ENCODE data around the gene ATG9A. TPM values are rescaled to one million over a fixed set of nuclear protein-coding genes. Genes with fewer than 3 reads are reported as not detected.
"Not testable (repeated sequence)": the region's sequence is repeated elsewhere in the genome, so short reads cannot be mapped to it uniquely, and the experiment has no call there.

ATG9A gene
- total and polyA plus RNA-seq, 2 donors (not counting 3 experiments of a cell fraction or from before 2014, with no cell fraction given): 65.5 to 95.0 TPM

DNA sequence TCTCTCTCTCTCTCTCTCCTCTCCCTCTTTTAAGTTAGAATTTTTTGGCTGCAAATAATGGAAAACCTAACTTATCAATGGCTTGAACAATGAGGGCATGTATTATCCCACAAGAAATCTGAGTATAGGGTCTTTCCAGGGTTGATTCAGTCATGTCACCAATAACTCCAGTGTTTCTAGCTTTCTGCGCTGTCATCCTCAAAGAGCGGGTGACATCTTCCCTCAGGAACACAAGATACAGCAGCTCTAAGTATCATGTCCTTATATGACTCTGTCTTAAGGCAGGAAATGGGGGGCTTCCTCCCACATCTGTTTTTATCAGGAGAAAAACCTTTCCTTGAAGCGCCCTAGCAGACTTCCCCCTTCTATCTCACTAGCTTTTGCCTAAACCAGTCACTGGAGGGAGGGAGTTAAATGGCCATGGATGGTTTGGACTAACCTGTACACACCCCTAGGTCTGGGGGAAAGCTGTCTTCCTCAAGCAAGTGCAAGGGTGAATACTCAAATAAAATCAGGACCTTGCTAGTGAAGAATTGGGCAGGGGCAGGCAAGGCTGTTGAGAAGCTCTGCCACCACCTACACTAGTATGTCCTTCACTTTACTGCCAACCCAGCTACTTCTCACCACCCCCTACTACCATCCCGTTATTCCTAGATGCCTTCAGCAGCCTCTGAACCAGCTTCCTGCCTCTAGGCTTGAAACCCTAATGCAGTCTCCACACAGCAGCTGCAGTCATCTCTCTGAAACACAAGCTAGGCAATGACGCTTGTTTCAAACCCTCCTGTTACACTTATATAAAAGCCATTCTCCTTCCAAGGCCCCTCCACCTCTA lies 31.8 kb upstream of the ATG9A start:
- Histone ChIP-seq H2AFZ (ENCODE audit: low read depth, low read length) (no peak overlapping the region), H3K4me1 (ENCODE audit: control insufficient read depth, extremely low read depth, insufficient read depth, low read length) (no peaks in the 10 kb centered on the region), H3K9me3 (replicated peaks; ENCODE audit: control insufficient read depth, insufficient read depth, low read length) (no peaks in the 10 kb centered on the region), H3K9me1 (replicated peaks; ENCODE audit: control insufficient read depth, extremely low read depth, insufficient read depth, low read length) (no peaks in the 10 kb centered on the region), H3K4me3 (replicated peaks in 1 of 3; ENCODE audit: insufficient read depth in 1 of 3, low read depth in 1 of 3, low read length in 3 of 3) (no peak overlapping the region), H4K20me1 (replicated peaks; ENCODE audit: control insufficient read depth, extremely low read depth, insufficient read depth, low read length) (no peaks in the 10 kb centered on the region), H3K36me3 (ENCODE audit: control insufficient read depth in 2 of 2, extremely low read depth in 1 of 2, insufficient read depth in 2 of 2, low read length in 2 of 2) (no peaks in the 10 kb centered on the region), H3K79me2 (ENCODE audit: control insufficient read depth, insufficient read depth, low read length) (no peaks in the 10 kb centered on the region), H3K4me2 (ENCODE audit: insufficient read depth, low read length) (no peak overlapping the region), H3K27ac (ENCODE audit: insufficient read depth, low read depth, low read length) (no peak overlapping the region), H3K9ac (replicated peaks; ENCODE audit: extremely low read depth, insufficient read depth, low read length) (no peak overlapping the region), H3K27me3 (ENCODE audit: control insufficient read depth in 2 of 2, insufficient read depth in 2 of 2, low read length in 2 of 2) (peaks cover 18 to 19% of the 10 kb centered on the region in 2 experiments)
- no TSS peak for BruUV-seq (replicated peaks)
- POLR2A ChIA-PET: no interaction called here
- CTCF ChIA-PET: interaction anchor here (0.5 to 2.3 kb wide), 5 partner anchors 12 to 157 kb away, joined by 3 to 12 read pairs (median 4); no protein-coding TSS in a partner anchor
- intact Hi-C loops (cut with micrococcal nuclease) (no loop called here), dilution Hi-C loops (cut with MboI; ENCODE audit: extremely low pct_ligation_motif_present, low sequenced_read_pairs) (no loop called here)
- no peak for FAIRE-seq
- TF ChIP-seq JUN (IDR thresholded peaks at IDR 0.05; ENCODE audit: borderline replicate concordance, insufficient read depth, insufficient read length, low read depth) (no peak), FOS (IDR thresholded peaks at IDR 0.05; ENCODE audit: borderline replicate concordance, insufficient read depth, low read length) (no peak), EZH2 (IDR thresholded peaks at IDR 0.05; ENCODE audit: borderline replicate concordance, low read depth, low read length, severe bottlenecking) (no peak), MYC (IDR thresholded peaks at IDR 0.05; ENCODE audit: low read depth, low read length) (no peak), POLR2A (IDR thresholded peaks at IDR 0.05; ENCODE audit: low read depth, low read length) (no peak), POLR2AphosphoS5 (IDR thresholded peaks at IDR 0.05; ENCODE audit: insufficient read depth, low read depth, low read length) (no peak), GATA2 (IDR thresholded peaks at IDR 0.05; ENCODE audit: insufficient read depth, insufficient read length, low read depth, low read length) (no peak)
- TF ChIP-seq, protein P1, sequence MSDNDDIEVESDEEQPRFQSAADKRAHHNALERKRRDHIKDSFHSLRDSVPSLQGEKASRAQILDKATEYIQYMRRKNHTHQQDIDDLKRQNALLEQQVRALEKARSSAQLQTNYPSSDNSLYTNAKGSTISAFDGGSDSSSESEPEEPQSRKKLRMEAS (IDR thresholded peaks at IDR 0.05; ENCODE audit: insufficient read depth, insufficient read length): no peak
- TF ChIP-seq, protein P2, sequence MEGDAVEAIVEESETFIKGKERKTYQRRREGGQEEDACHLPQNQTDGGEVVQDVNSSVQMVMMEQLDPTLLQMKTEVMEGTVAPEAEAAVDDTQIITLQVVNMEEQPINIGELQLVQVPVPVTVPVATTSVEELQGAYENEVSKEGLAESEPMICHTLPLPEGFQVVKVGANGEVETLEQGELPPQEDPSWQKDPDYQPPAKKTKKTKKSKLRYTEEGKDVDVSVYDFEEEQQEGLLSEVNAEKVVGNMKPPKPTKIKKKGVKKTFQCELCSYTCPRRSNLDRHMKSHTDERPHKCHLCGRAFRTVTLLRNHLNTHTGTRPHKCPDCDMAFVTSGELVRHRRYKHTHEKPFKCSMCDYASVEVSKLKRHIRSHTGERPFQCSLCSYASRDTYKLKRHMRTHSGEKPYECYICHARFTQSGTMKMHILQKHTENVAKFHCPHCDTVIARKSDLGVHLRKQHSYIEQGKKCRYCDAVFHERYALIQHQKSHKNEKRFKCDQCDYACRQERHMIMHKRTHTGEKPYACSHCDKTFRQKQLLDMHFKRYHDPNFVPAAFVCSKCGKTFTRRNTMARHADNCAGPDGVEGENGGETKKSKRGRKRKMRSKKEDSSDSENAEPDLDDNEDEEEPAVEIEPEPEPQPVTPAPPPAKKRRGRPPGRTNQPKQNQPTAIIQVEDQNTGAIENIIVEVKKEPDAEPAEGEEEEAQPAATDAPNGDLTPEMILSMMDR (IDR thresholded peaks at IDR 0.05; ENCODE audit: extremely low read depth in 1 of 2, insufficient read depth in 1 of 2, low read depth in 1 of 2, low read length in 2 of 2): no peak
- DNase-seq (ENCODE audit: low read depth, low spot score): no peak

DNA sequence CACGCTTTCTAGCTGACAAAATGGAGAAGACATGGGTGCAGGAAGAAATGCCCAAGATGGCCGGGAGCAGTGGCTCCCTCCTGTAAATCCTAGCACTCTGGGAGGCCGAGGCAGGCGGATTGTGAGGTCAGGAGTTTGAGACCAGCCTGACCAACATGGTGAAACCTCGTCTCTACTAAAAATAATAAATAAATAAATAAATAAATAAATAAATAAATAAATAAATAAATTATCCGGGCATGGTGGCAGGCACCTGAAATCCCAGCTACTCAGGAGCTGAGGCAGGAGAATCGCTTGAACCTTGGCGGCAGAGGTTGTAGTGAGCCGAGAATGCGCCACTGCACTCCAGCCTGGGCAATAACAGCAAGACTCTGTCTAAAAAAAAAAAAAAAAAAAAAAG lies 29.5 kb upstream of the ATG9A start:
- H3K27me3 ChIP-seq (ENCODE audit: control insufficient read depth in 2 of 2, insufficient read depth in 2 of 2, low read length in 2 of 2): peaks cover 29% of the 10 kb centered on the region in 2 experiments
- H3K4me1 ChIP-seq (ENCODE audit: control insufficient read depth, extremely low read depth, insufficient read depth, low read length); FAIRE-seq; H4K20me1 ChIP-seq (replicated peaks; ENCODE audit: control insufficient read depth, extremely low read depth, insufficient read depth, low read length); intact Hi-C loops (cut with micrococcal nuclease); H3K27ac ChIP-seq (ENCODE audit: insufficient read depth, low read depth, low read length); H3K36me3 ChIP-seq (ENCODE audit: control insufficient read depth in 2 of 2, extremely low read depth in 1 of 2, insufficient read depth in 2 of 2, low read length in 2 of 2); H3K9me3 ChIP-seq (replicated peaks; ENCODE audit: control insufficient read depth, insufficient read depth, low read length); H3K4me3 ChIP-seq (replicated peaks in 1 of 3; ENCODE audit: insufficient read depth in 1 of 3, low read depth in 1 of 3, low read length in 3 of 3); dilution Hi-C loops (cut with MboI; ENCODE audit: extremely low pct_ligation_motif_present, low sequenced_read_pairs); H3K9me1 ChIP-seq (replicated peaks; ENCODE audit: control insufficient read depth, extremely low read depth, insufficient read depth, low read length); BruUV-seq (replicated peaks); H3K4me2 ChIP-seq (ENCODE audit: insufficient read depth, low read length); H3K79me2 ChIP-seq (ENCODE audit: control insufficient read depth, insufficient read depth, low read length); H2AFZ ChIP-seq (ENCODE audit: low read depth, low read length); POLR2A ChIA-PET; DNase-seq (ENCODE audit: low read depth, low spot score); H3K9ac ChIP-seq (replicated peaks; ENCODE audit: extremely low read depth, insufficient read depth, low read length): not testable (repeated sequence)
- CTCF ChIA-PET: interaction anchor here (0.8 to 1.0 kb wide), 2 partner anchors 12 to 36 kb away, joined by 3 to 7 read pairs; no protein-coding TSS in a partner anchor

All from endothelial cell of umbilical vein (primary cell).